B cell (primary cell): Measurements from ENCODE around the gene RBMS3.

ENCODE experiments used
- CTCF ChIP-seq: fragments of 200-600 bp; IDR thresholded peaks from one replicate; pipeline ENCODE4 v1.8.0; 2022; ENCODE audit warnings: antibody characterized with exemption, mild to moderate bottlenecking
- EZH2 ChIP-seq: IDR thresholded peaks from 2 replicates; pipeline ENCODE4 v1.6.1; 2012; ENCODE audit warnings: borderline replicate concordance, low read depth, mild to moderate bottlenecking, moderate library complexity, low read length; ENCODE audit not compliant: insufficient read depth, poor library complexity, severe bottlenecking

DNA sequence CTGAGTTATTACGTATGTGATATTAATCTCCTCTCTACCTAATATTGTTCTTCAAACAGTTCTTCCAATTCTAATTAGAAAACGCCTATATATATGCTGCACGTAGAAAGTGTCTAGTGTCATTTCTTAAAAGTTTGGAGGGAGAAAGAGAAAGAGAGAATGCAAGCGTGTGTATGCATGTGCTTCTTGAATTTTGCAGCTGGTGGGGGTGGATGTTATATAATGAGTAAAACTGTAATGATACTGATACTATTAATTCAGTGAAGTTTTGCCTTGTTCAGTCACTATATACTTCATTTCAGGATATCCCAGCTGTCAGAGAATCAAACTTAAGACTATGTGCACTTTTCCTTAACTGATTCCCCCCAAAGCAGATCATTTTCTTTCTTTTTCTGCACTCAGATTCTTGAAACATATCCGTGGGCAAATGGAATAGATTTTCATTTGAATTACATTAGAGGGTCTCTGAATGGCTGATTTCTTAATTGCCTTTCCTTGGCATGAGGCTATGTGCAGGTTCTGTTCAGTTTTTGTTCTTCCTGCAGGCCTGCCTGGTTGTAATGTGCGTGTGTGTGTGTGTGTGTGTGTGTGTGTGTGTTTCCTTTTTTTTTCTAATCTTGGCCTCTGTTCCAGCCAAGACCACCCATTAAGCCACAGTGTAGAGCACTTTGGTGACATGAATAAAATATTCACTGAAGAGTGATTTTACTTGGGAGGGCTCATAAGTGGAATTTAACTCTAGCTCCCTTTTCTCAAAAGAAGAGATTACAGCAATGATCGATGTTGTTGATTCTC, 617.5 kb downstream of the RBMS3 start:
- TF ChIP-seq CTCF (no peak), EZH2 (no peak)
